Epithelial cell of esophagus (primary cell): ENCODE measurements around the gene ASB1.
A peak's percentile ranks its signal among the peaks of the same experiment; 100 is the strongest.

Experiments
- DNase-seq: peaks from one replicate; pipeline ENCODE4 v3.0.0; 2010; ENCODE audit warnings: low read depth
- H3K4me3 ChIP-seq: 2 replicates; pipeline ENCODE4 v1.5.1; 2011; ENCODE audit warnings: mild to moderate bottlenecking, low read length, control low read depth
- CTCF ChIP-seq: IDR thresholded peaks from 2 replicates; pipeline ENCODE4 v1.5.1; 2011; ENCODE audit warnings: low read depth, mild to moderate bottlenecking, low read length, control low read depth, inconsistent platforms; ENCODE audit not compliant: insufficient read depth; ENCODE audit errors: missing control alignments

ASB1 gene

GRCh38 chr2:238382381-238382781, 44.3 kb upstream of the ASB1 start:
- no peak for DNase-seq
- no peak for TF ChIP-seq CTCF
- no peak overlapping the region for H3K4me3 ChIP-seq

- no peak for DNase-seq
- no peak for TF ChIP-seq CTCF
- no peak overlapping the region for H3K4me3 ChIP-seq
Observed at GRCh38 chr2:238383135-238383534, 43.6 kb upstream of the ASB1 start.

- no peak for TF ChIP-seq CTCF
- H3K4me3 ChIP-seq = no peak overlapping the region
- DNase-seq = no peak
Observed at GRCh38 chr2:238383743-238384380, 42.9 kb upstream of the ASB1 start.

- TF ChIP-seq CTCF = no peak
- no peak overlapping the region for H3K4me3 ChIP-seq
- DNase-seq = no peak
Observed at GRCh38 chr2:238387332-238387731, 39.4 kb upstream of the ASB1 start.

- no peak overlapping the region for H3K4me3 ChIP-seq
- DNase-seq = no peak
- TF ChIP-seq CTCF = no peak
Observed at GRCh38 chr2:238388794-238389193, 37.9 kb upstream of the ASB1 start.

- DNase-seq = peak; percentile 83
- H3K4me3 ChIP-seq = no peak overlapping the region
- TF ChIP-seq CTCF = no peak
Observed at GRCh38 chr2:238389988-238390589, 36.6 kb upstream of the ASB1 start.
